Endothelial cell of umbilical vein (primary cell): ENCODE measurements around the gene PTN. TPM values are rescaled to one million over a fixed set of nuclear protein-coding genes. Genes with fewer than 3 reads are reported as not detected.

Experiments used
- BruUV-seq: library from RNA; stranded (reverse); fragments of 400-500 nt; replicated peaks from 2 replicates; lab custom pipeline; 2021; lab: Mats Ljungman, UMichigan
- CTCF ChIA-PET: fragments of 300-600, 350-600 bp; sonication (Branson Sonifier 250); formaldehyde crosslinking; loops from one replicate; lab custom pipeline; 2021; ENCODE audit warnings: antibody characterized with exemption, inconsistent platforms; lab: Charles Lee
- POLR2A ChIA-PET: fragments of 300-600, 350-600 bp; sonication (Branson Sonifier 250); formaldehyde crosslinking; loops from one replicate; lab custom pipeline; 2021; ENCODE audit warnings: antibody characterized with exemption, inconsistent platforms; lab: Charles Lee
- DNase-seq: peaks from one replicate; pipeline ENCODE4 v3.0.0-alpha.2; 2011; ENCODE audit warnings: low read depth, low spot score
- FAIRE-seq: peaks from 2 replicates; lab custom pipeline; 2011; peaks lifted over from hg19 to GRCh38; lab: Jason Lieb, UNC
- H2AFZ ChIP-seq: 2 replicates; pipeline ENCODE4 v1.6.0; 2012; ENCODE audit warnings: low read depth, low read length, control low read depth, inconsistent platforms
- H3K27ac ChIP-seq: 2 replicates; pipeline ENCODE4 v1.5.1; 2011; ENCODE audit warnings: low read depth, mild to moderate bottlenecking, control low read depth, low read length, moderate library complexity; ENCODE audit not compliant: insufficient read depth
- H3K27me3 ChIP-seq, 2 experiments: 2 replicates each; pipeline versions ENCODE4 v1.6.0 to v1.6.1; 2011; ENCODE audit warnings: low read length in 2 of 2, mixed read lengths in 1 of 2; ENCODE audit not compliant: control insufficient read depth in 2 of 2, insufficient read depth in 2 of 2
- H3K36me3 ChIP-seq, 2 experiments: 2 replicates in 1 of 2; 3 replicates in 1 of 2; pipeline ENCODE4 v1.5.1; 2011; ENCODE audit warnings: low read length in 2 of 2, mild to moderate bottlenecking in 1 of 2, moderate library complexity in 1 of 2; ENCODE audit not compliant: control insufficient read depth in 2 of 2, insufficient read depth in 2 of 2; ENCODE audit errors: extremely low read depth in 1 of 2
- H3K4me1 ChIP-seq: 3 replicates; pipeline ENCODE4 v1.5.1; 2011; ENCODE audit warnings: mild to moderate bottlenecking, low read length; ENCODE audit not compliant: control insufficient read depth, insufficient read depth; ENCODE audit errors: extremely low read depth
- H3K4me2 ChIP-seq: 2 replicates; pipeline ENCODE4 v1.6.1; 2011; ENCODE audit warnings: low read length, control low read depth, mixed read lengths; ENCODE audit not compliant: insufficient read depth
- H3K4me3 ChIP-seq, 3 experiments: fragments of 200-600 bp in 1 of 3; sonication (generic), shearing (Covaris generic) in 1 of 3; replicated peaks in 1 of 3; 2 replicates each; pipeline ENCODE4 v1.5.1; 2011 to 2016; ENCODE audit warnings: control low read depth in 3 of 3, low read length in 3 of 3, mild to moderate bottlenecking in 2 of 3, inconsistent platforms in 1 of 3, low read depth in 1 of 3, moderate library complexity in 1 of 3; ENCODE audit not compliant: insufficient read depth in 1 of 3
- H3K79me2 ChIP-seq: 2 replicates; pipeline ENCODE4 v1.6.0; 2012; ENCODE audit warnings: low read length, inconsistent platforms; ENCODE audit not compliant: control insufficient read depth, insufficient read depth
- H3K9ac ChIP-seq: replicated peaks from 2 replicates; pipeline ENCODE3; 2011; ENCODE audit warnings: low read length, control low read depth; ENCODE audit not compliant: insufficient read depth; ENCODE audit errors: extremely low read depth
- H3K9me1 ChIP-seq: replicated peaks from 3 replicates; pipeline ENCODE4 v1.6.0; 2011; ENCODE audit warnings: mild to moderate bottlenecking, low read length; ENCODE audit not compliant: control insufficient read depth, insufficient read depth; ENCODE audit errors: extremely low read depth
- H3K9me3 ChIP-seq: replicated peaks from 2 replicates; pipeline ENCODE4 v1.5.1; 2012; ENCODE audit warnings: low read length, inconsistent platforms; ENCODE audit not compliant: control insufficient read depth, insufficient read depth
- H4K20me1 ChIP-seq: replicated peaks from 2 replicates; pipeline ENCODE3; 2011; ENCODE audit warnings: mild to moderate bottlenecking, low read length; ENCODE audit not compliant: control insufficient read depth, insufficient read depth; ENCODE audit errors: extremely low read depth
- CTCF ChIP-seq, 2 donors: IDR thresholded peaks; 1 replicate in 1 of 2; 2 replicates in 1 of 2; pipeline ENCODE4 v1.5.1; 2011; ENCODE audit warnings: low read length in 2 of 2, mild to moderate bottlenecking in 2 of 2, moderate library complexity in 2 of 2, control low read depth in 1 of 2, inconsistent platforms in 1 of 2, low read depth in 1 of 2; ENCODE audit not compliant: insufficient read depth in 1 of 2; ENCODE audit errors: extremely low read depth in 1 of 2
- EZH2 ChIP-seq: IDR thresholded peaks from 2 replicates; pipeline ENCODE4 v1.6.1; 2012; ENCODE audit warnings: borderline replicate concordance, low read depth, mild to moderate bottlenecking, moderate library complexity, low read length, inconsistent platforms; ENCODE audit not compliant: severe bottlenecking
- FOS ChIP-seq: IDR thresholded peaks from 2 replicates; pipeline ENCODE4 v1.6.1; 2011; ENCODE audit warnings: mild to moderate bottlenecking, low read length, moderate library complexity, borderline replicate concordance; ENCODE audit not compliant: insufficient read depth
- GATA2 ChIP-seq: IDR thresholded peaks from 2 replicates; pipeline ENCODE4 v1.7.0; 2011; ENCODE audit warnings: low read depth, mild to moderate bottlenecking, moderate library complexity, mixed read lengths, low read length; ENCODE audit not compliant: insufficient read length, insufficient read depth
- JUN ChIP-seq: IDR thresholded peaks from 2 replicates; pipeline ENCODE4 v1.6.1; 2011; ENCODE audit warnings: borderline replicate concordance, low read depth; ENCODE audit not compliant: insufficient read length, insufficient read depth
- MAX ChIP-seq: IDR thresholded peaks from 2 replicates; pipeline ENCODE4 v1.6.1; 2011; ENCODE audit not compliant: insufficient read depth, insufficient read length
- MYC ChIP-seq: IDR thresholded peaks from one replicate; pipeline ENCODE4 v1.6.1; 2011; ENCODE audit warnings: mild to moderate bottlenecking, low read depth, low read length
- POLR2A ChIP-seq: IDR thresholded peaks from 2 replicates; pipeline ENCODE4 v1.6.1; 2012; ENCODE audit warnings: low read depth, mild to moderate bottlenecking, control low read depth, low read length
- POLR2AphosphoS5 ChIP-seq: IDR thresholded peaks from 2 replicates; pipeline ENCODE4 v1.6.1; 2012; ENCODE audit warnings: low read depth, mild to moderate bottlenecking, control low read depth, low read length, moderate library complexity; ENCODE audit not compliant: insufficient read depth
- dilution Hi-C: fragments of 300-500 bp; cut with MboI; formaldehyde crosslinking; loops from one replicate; pipeline ENCODE4 v1.15.0; 2019; ENCODE audit warnings: low sequenced_read_pairs; ENCODE audit not compliant: extremely low pct_ligation_motif_present
- intact Hi-C: fragments of 100-400 bp; cut with micrococcal nuclease; formaldehyde crosslinking; loops from one replicate; pipeline ENCODE4 v1.10.0; 2022
- polyA plus RNA-seq, 4 experiments: library from polyadenylated mRNA; depleted of rRNA in 3 of 4; stranded (reverse) in 3 of 4; unstranded in 1 of 4; fragments of >200 nt; gene quantifications; 2 replicates each; pipeline versions ENCODE4 v1.2.1 to v1.2.3, GENCODE V29; 2011 to 2012; ENCODE audit warnings: missing spikeins in 1 of 4
- total RNA-seq: library from RNA; stranded (reverse); gene quantifications from 2 replicates; pipeline ENCODE4 v1.2.3, GENCODE V29; 2021

PTN gene
- total and polyA plus RNA-seq, 2 donors (not counting 3 experiments of a cell fraction or from before 2014, with no cell fraction given): 0.07 TPM; not detected in 1

GRCh38 chr7:137204246-137204645 lies 139.3 kb downstream of the PTN start:
- no peak for FAIRE-seq
- Histone ChIP-seq H3K27ac (no peak overlapping the region), H4K20me1 (no peaks in the 10 kb centered on the region), H3K4me2 (no peak overlapping the region), H3K9ac (no peak overlapping the region), H3K4me3 (no peak overlapping the region), H3K9me3 (no peaks in the 10 kb centered on the region), H3K9me1 (no peaks in the 10 kb centered on the region), H3K27me3 (no peaks in the 10 kb centered on the region), H2AFZ (no peak overlapping the region), H3K36me3 (no peaks in the 10 kb centered on the region), H3K4me1 (no peaks in the 10 kb centered on the region), H3K79me2 (no peaks in the 10 kb centered on the region)
- intact Hi-C loops (no loop called here), dilution Hi-C loops (no loop called here)
- ChIA-PET CTCF (no interaction called here), POLR2A (no interaction called here)
- no TSS peak for BruUV-seq
- DNase-seq: no peak
- TF ChIP-seq POLR2AphosphoS5: no peak
- no peak for TF ChIP-seq GATA2
- no peak for TF ChIP-seq MYC
- TF ChIP-seq FOS: no peak
- TF ChIP-seq EZH2: no peak
- TF ChIP-seq MAX: no peak
- TF ChIP-seq CTCF (IDR thresholded peaks at IDR 0.05; ENCODE audit: extremely low read depth in 1 of 2, insufficient read depth in 1 of 2, low read depth in 1 of 2, low read length in 2 of 2): no peak
- TF ChIP-seq POLR2A: no peak
- TF ChIP-seq JUN: no peak
